ENCODE results near the gene CACNB4. TPM values are rescaled to one million over a fixed set of nuclear protein-coding genes. Genes with fewer than 3 reads are reported as not detected.

Gene CACNB4
- total RNA-seq, 2 experiments from 2014 or later, result 0.34 to 0.41 TPM

DNA sequence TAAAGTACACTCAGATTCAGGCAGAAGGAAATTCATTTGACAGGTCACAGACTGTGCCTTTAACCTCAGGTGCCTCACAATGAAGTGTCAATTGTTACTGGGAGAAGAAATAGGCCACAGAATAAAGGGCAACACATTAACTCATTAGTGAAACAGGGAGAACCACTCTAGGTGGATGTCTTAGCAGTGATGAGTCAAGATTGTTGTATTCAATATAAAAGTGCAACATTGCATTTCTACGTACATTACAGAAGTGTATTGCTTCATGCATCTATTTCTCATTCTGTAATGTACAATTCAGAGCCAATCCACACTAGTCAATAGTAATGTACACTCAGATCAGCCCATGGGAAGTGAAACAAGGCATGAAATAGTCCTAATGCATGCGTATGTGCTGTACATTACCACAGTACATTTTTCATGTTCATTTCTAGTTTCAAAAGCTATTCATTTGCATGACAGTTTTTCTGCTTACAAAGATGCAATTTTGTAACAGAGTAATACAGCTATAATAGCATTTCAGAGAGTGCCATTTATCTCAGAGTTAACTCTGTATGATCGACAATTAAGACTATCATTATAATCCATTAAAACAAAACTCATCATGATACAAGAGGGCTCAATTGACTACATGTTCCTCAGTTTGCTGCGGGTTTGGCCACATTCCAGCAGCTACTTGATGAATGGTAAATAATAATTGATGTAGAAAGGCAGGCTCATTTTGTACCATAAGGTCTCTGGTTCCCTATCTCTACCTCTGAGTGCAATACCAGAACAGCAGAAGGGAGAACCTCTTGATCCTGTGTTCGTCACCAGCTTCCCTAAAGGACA lies 258.4 kb downstream of the CACNB4 start:
- CTCF ChIA-PET, result interaction anchor here (1.4 kb wide), 1 partner anchor 12 kb away, joined by 4 read pairs; the partner anchor contains the start of gene ARL5A

DNA sequence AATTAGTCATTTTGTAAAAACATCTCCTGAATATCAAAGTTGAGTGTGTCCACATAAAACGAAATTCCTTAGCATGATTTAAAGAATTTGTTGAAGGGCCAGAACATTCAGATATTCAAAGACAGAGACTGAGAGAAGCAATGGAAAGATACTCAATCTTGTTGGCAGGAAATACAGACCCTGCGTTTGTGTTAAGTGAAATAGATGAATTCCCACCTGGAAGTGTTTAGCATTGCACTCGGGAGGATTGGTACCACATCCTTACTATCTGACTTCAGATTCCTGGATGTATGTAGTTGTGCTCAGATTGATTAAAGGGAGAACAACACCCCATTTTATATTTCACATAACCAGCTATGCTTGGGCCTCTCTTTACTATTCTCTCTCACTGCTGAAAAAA lies 260.9 kb downstream of the CACNB4 start:
- H3K4me3 Mint-ChIP-seq, result no peak overlapping the region
- POLR2A ChIA-PET, result no interaction called here
- no peak overlapping the region for H3K27ac Mint-ChIP-seq
- TF ChIP-seq, protein P1, sequence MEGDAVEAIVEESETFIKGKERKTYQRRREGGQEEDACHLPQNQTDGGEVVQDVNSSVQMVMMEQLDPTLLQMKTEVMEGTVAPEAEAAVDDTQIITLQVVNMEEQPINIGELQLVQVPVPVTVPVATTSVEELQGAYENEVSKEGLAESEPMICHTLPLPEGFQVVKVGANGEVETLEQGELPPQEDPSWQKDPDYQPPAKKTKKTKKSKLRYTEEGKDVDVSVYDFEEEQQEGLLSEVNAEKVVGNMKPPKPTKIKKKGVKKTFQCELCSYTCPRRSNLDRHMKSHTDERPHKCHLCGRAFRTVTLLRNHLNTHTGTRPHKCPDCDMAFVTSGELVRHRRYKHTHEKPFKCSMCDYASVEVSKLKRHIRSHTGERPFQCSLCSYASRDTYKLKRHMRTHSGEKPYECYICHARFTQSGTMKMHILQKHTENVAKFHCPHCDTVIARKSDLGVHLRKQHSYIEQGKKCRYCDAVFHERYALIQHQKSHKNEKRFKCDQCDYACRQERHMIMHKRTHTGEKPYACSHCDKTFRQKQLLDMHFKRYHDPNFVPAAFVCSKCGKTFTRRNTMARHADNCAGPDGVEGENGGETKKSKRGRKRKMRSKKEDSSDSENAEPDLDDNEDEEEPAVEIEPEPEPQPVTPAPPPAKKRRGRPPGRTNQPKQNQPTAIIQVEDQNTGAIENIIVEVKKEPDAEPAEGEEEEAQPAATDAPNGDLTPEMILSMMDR (IDR thresholded peaks at IDR 0.05), result no peak
- peaks cover 4% of the 10 kb centered on the region for H3K27me3 Mint-ChIP-seq
- peaks cover 2% of the 10 kb centered on the region for H3K4me1 Mint-ChIP-seq (ENCODE audit: low read depth)
- intact Hi-C loops (cut with micrococcal nuclease), result no loop called here
- no peaks in the 10 kb centered on the region for H3K9me3 Mint-ChIP-seq
- CTCF ChIA-PET, result no interaction called here
- no peak for ATAC-seq
- no peaks in the 10 kb centered on the region for H3K36me3 Mint-ChIP-seq (ENCODE audit: low read depth)
- DNase-seq, result no peak

More for the DNA sequence above, 258.4 kb downstream of the CACNB4 start:
- H3K27me3 Mint-ChIP-seq, result peaks cover 5% of the 10 kb centered on the region
- H3K4me3 Mint-ChIP-seq, result no peak overlapping the region
- ATAC-seq (peak; percentile 34), DNase-seq (no peak)
- POLR2A ChIA-PET, result no interaction called here
- intact Hi-C loops (cut with micrococcal nuclease), result no loop called here
- peaks cover 2% of the 10 kb centered on the region for H3K4me1 Mint-ChIP-seq (ENCODE audit: low read depth)
- H3K36me3 Mint-ChIP-seq (ENCODE audit: low read depth), result no peaks in the 10 kb centered on the region
- H3K9me3 Mint-ChIP-seq, result no peaks in the 10 kb centered on the region
- TF ChIP-seq, protein P1 (IDR thresholded peaks at IDR 0.05), result no peak
- no peak overlapping the region for H3K27ac Mint-ChIP-seq

DNA sequence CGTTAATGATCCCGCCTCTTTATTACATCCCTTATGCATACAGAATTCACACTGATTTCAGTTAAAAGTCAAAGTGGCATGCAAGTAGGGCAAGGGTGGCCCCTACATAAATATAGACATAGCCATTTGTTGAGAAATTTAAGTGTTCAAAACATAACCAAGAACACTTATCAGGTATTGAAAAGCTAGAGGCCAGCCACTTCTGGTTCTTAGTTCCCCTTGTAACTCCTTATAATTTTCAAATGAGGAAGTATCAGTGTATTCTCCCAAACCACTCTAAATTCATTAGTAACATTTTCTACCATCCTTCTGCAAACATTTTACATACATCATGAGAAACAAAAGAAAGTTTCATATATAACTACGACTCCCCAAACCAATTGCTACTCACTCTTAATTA lies 264.9 kb downstream of the CACNB4 start:
- POLR2A ChIA-PET, result no interaction called here
- DNase-seq (no peak), ATAC-seq (no peak)
- TF ChIP-seq, protein P1 (IDR thresholded peaks at IDR 0.05), result no peak
- Mint-ChIP-seq H3K27me3 (peaks cover 1% of the 10 kb centered on the region), H3K27ac (no peak overlapping the region), H3K4me1 (ENCODE audit: low read depth) (peaks cover 2% of the 10 kb centered on the region), H3K4me3 (no peak overlapping the region), H3K36me3 (ENCODE audit: low read depth) (no peaks in the 10 kb centered on the region), H3K9me3 (no peaks in the 10 kb centered on the region)
- intact Hi-C loops (cut with micrococcal nuclease), result no loop called here
- CTCF ChIA-PET, result no interaction called here

DNA sequence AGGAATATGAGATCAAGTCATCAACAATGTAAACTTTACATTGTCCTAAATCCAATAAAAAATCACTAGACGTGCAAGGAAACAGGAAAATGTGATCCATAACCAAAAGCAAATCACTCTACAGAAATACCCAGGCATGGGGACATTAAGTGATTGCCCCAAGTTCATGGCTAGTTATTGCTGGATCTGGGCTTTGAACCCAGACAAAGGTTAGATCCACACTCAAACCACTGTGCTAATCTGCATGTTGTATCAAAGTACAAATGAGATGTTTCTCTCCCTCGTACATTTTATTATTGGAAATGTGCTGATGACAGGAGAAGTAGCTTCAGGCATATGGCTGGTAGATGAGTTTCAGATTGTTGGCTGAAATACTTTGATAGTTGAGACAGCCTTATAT lies 267.9 kb downstream of the CACNB4 start:
- Mint-ChIP-seq H3K4me3 (no peak overlapping the region), H3K36me3 (ENCODE audit: low read depth) (peaks cover 5% of the 10 kb centered on the region), H3K27ac (no peak overlapping the region), H3K4me1 (ENCODE audit: low read depth) (peaks cover 18% of the 10 kb centered on the region), H3K9me3 (no peaks in the 10 kb centered on the region), H3K27me3 (peaks cover 1% of the 10 kb centered on the region)
- TF ChIP-seq, protein P1 (IDR thresholded peaks at IDR 0.05), result no peak
- DNase-seq (no peak), ATAC-seq (no peak)
- intact Hi-C loops (cut with micrococcal nuclease), result no loop called here
- POLR2A ChIA-PET, result no interaction called here
- CTCF ChIA-PET, result interaction anchor here (0.8 kb wide), 1 partner anchor 195 kb away, joined by 3 read pairs; no protein-coding TSS in a partner anchor

DNA sequence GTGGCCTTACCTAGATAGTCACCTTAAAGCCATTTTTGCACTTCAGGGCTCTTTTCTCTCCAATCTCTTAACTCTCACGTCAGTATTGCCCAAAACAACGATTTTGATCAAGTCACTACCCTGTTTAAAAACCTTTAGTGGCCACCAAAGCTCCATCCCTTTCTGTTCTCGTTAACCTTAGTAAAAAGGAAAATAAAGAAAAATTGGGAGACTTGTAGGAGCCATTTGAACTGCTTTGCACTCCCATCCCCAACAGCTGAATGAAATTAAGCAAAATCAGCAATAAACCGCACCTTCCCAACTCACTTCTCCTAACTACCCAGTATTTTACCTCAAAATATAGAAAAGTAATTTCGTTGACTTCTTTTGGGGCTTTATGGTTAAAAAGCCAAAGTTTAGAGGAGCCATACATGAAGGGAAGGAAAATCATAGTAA lies 269.9 kb downstream of the CACNB4 start:
- Mint-ChIP-seq H3K27me3 (no peaks in the 10 kb centered on the region), H3K4me1 (ENCODE audit: low read depth) (peaks cover 32% of the 10 kb centered on the region), H3K27ac (peak overlapping the region; percentile 90), H3K4me3 (peak overlapping the region; percentile 97), H3K9me3 (no peaks in the 10 kb centered on the region), H3K36me3 (ENCODE audit: low read depth) (peaks cover 8% of the 10 kb centered on the region)
- CTCF ChIA-PET, result interaction anchor here (1.3 to 1.6 kb wide), 3 partner anchors 11 to 196 kb away, joined by 3 to 4 read pairs (median 3); no protein-coding TSS in a partner anchor
- POLR2A ChIA-PET, result interaction anchor here (0.7 to 1.0 kb wide), 2 partner anchors 35 to 191 kb away, joined by 3 read pairs; no protein-coding TSS in a partner anchor
- no peak for DNase-seq
- intact Hi-C loops (cut with micrococcal nuclease), result no loop called here
- ATAC-seq, result no peak
- TF ChIP-seq, protein P1 (IDR thresholded peaks at IDR 0.05), result no peak
